ENCODE measurements around the gene B3GALT6.

GRCh38 chr1:1223891-1224290 is 8.1 kb upstream of the B3GALT6 start:
- TF ChIP-seq EZH2 (IDR thresholded peaks at IDR 0.05; ENCODE audit: low read length, unreplicated experiment) (no peak), CTCF (conservative IDR thresholded peaks at IDR 0.05; ENCODE audit: low read depth, low read length) (no peak), EZH2phosphoT487 (IDR thresholded peaks at IDR 0.05; ENCODE audit: borderline replicate concordance, low read length) (no peak)

All from PC-3 (cell line).